ENCODE data around the gene CRABP2.

CRABP2 gene

DNA sequence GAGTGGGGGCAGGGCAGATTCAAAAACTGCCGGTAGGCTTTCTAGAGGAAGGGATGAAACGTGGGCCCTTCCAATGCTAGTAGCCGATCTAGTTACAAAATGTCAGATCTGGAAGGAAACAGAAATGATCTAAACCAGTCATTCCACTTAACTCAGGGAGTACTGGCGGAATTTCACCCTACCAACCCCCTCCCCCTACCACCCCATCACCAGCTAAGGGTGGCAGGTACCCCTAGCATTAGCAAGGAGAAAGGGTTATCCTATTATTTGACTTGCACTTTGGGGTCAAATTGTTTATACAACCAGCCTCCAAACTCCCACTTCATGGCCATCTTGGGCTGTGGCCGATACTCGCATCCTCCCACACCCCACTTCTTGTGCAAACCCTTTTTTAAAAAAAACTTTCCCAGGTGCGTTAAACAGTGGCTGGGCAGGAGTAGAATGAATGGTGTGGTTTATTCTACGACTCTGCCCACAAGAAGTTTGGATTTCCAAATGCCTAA is 36.1 kb upstream of the CRABP2 start:
- DNase-seq = no peak

DNA sequence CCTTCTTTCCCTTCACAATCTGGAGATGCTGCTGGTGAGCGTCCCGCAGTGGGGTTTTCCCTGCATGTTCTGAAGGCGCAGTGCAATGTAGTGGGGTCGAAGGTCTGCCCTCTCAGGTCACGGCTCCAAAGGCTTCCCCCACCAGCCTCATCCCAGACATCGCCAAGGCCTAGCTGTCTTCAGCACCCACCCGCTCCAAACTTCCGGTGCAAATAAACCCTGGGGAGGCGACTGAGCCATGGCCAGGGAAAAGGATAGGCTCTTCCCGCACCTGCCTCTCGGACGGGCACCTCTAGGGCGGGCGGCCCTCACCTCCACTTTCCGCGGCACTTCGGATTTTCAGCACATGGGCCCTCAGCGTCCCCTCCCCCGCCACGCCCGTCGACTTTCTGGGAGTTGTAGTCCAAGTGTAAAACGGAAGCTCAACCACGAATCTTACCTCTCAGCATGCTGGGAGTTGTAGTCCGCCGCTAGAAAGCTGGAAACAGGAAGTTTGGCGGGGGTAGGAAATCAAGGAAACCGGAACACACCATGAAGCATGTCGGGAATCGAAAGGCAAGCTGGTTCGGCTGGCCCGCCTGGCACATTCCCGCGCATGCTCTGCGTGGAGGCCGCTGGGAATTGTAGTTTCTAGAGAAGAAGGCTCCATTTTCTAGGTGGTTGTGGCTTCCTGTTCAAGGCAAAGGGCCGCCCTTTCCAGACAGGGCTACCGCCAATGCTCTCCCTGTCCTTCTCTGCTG is 35.5 kb upstream of the CRABP2 start, which contains the start of gene MRPL24:
Gene MRPL24, minus strand, starts transcription at position 348 of the 740 bp plus-strand sequence. CDS start 2,384 bp downstream, outside the sequence.
- peak; percentile 96 for DNase-seq

DNA sequence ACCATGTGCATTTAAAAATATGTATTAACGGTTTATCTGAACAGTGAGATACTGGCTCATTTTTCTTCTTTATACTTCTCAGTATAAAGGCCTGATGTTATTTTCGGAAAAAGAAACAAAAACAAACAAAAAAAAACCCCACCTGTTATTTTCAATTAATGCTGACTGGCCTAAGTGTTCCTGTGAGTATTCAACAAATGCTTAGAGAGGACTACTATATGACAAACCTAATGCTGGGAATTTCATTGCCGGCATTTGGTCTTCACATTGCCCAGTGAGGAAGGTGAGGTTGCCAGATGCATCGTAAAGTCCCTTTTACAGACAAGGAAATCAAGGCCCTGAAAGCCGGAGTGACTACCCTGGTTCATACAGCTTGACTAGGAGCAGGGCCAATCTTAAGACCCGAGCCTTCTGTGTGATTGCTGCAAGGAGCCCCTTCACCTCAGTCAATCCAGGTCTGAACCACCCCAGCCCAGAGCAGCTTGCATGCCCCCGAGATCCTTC is 34.9 kb upstream of the CRABP2 start:
- no peak for DNase-seq

DNA sequence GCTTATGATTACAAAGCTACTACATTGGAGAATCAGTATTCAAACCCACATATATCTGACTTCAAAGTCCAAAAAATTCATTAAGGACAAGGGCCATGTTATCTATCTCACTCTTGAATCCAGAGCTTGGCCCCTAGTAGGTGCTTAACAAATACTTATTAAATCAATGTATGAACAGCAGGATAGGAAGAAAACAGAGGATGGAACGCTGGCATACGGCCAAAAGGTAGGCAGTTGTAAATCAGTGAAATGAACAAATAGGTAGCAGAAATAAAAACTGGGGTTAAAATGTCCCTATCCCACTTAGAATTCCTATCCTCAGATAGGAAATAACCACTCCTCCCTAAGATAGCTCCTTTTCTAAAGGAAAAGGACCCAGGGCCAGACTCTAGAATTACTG is 33.5 kb upstream of the CRABP2 start:
- DNase-seq = no peak

DNA sequence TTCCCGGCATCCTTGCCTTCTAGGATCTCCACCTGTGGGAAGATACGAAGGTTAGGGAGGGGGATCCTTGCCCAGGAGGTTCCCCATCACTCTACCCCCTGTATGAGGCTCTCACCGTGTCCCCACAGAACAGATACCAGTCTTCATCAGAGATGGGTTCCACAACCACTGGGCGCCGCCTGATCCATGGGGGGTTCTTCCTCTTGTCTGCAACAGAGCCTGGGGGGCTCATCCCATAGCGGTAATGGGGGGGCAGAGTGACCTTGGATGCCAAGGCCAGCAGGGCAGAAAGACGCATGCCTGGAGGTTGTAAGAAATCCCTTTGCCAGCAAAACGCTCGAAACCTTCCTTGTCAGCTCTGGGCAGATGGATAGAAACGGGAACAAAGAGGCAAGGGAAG is 33.0 kb upstream of the CRABP2 start:
- DNase-seq = no peak

DNA sequence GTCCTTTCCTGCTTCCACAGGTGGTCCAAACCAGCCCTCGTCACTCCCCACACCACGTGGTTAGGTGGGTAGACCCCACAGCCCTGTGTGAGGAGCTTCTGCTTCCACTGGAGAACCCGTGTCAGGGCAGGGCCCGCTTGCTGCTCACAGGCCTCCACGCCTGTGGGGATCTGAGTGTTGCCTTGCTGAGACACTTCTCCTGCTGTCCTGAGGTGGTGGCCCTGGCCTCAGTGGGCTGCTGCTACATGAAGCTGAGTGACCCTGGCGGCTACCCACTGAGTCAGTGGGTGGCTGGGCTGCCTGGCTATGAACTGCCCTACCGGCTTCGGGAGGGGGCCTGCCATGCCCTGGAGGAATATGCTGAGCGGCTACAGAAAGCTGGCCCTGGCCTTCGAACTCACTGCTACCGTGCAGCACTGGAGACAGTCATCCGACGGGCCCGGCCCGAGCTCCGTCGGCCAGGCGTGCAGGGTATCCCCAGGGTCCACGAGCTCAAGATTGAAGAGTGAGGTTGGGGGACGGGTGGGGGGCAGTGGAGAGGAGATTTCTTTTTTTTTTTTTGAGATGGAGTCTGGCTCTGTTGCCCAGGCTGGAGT is 28.7 kb upstream of the CRABP2 start:
- DNase-seq = no peak

DNA sequence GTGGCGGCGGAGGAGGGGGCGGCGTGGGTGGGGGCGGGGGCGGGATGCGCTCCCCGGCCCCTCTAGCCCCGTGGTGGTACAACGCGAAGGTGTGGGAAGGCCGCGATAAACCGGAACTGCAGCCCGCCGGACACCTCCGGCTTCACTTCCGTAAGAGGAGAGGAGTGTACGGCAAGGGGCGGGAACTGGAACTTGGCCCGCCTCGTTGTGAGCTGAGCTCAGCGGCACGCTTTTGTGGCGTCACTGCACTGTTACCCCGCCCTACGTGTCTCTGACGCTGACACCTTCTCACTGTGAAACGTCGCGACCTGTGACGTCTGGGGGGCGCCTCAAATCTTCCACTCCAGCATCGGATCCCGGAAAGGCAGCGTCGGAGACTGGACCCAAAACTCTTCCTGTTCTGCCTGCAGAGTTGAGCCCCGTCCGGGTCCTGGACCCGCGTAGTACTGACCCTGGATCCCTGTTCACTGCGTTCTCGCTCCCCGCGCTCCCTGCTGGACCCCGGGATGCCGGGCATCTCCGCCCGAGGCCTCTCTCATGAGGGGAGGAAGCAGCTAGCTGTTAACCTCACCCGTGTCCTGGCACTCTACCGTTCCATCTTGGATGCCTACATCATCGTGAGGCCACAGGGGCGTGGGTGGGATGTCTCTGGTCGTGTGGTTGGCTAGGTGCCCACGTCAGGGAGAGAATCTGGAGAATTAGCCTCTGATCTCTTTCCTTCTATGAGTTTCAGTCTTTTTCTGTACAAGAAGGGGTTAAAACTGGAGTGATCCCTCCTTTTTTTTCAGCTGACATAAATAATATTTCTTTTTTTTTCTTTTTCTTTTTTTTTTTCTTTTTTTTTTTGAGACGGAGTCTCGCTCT is 23.4 kb upstream of the CRABP2 start, which contains the start of gene ISG20L2:
Gene ISG20L2, minus strand, starts transcription at position 168 of the 864 bp plus-strand sequence. CDS start 1,114 bp downstream, outside the sequence.
- peak; percentile 94 for DNase-seq

DNA sequence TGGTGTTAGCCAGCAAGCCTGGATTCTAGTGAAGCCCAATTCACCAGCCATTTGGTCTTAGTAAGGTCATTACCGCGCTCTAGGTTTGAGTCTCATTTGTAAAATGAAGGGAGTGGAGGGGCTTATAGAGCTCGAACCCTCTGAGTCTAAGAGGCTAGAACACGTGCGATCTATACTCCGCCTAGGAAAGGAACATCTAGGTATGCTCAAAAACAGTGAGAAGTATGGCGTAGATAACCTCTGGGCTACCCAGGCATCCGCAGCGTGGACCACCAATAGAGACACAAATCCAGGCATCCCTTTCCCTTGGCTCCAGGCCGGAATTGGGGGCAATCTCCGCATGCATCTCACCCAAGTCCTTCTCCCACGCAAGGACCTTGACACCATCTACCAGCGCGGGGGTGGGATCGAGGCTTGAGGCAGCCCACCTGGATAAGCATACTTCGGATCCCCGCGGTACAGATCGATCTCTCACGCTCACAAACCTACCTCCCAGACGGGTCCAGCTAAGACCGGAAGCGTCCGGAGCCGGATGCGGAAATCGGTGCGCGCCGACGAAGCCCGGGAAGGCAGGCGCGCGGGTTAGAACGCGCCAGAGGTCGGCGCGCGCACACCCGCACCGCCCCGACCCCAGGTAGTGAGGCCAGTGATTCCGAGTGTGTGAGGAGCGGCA is 22.7 kb upstream of the CRABP2 start, which contains the start of gene METTL25B:
Gene METTL25B, plus strand, starts transcription at position 544 of the 673 bp plus-strand sequence. CDS start 636 bp downstream, outside the sequence.
- DNase-seq = peak; percentile 67

DNA sequence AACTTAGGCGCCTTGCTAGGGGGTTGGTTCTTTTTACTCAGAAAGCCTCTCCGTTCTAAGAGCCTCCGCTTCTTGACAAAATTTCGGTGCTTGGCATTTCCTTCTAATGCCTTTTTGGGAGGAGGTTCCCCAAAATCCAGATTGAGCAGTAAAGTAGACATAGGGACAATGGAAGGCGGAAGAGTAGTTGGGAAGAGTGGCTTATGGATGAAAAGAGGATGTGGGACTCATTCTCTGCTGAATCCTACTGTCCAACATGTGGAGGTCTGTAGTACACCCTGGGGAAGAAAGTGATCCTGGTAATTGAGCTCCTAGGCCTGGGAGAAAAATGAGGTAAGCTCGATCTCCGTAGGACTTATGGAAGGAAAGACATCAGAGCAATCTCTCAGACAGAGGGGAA is 22.1 kb upstream of the CRABP2 start:
- DNase-seq = no peak

DNA sequence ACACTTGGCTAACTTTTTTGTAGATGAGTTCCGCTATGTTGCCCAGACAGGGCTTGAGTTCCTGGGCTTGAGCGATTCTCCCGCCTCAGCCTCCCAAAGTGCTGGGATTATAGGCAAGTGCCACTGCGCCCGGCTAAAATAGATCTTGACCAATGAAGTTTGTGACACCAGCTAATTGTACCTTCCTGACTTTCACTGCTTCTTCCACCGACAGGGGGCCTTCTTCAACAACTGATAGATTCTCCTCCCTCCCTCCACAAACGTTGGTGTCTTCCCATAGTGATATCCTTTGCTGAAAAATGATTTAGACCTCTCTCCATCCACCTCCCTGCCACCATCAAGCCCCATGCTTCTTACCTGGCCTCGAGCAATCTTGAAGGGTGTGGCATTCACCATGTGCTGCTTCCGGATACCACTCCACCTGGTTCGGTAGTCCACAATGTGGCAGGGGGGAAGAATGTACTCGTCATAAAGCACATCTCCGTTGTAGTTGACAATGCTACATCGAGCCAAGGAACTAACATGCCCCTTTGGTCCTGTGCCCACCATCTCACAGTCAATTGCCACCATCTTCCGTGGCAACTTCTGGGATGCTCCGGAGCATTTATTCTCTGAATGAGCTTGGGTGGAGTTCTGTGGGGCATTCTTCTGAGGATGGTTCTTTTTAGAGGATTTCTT is 21.3 kb upstream of the CRABP2 start:
- DNase-seq = peak; percentile 22

DNA sequence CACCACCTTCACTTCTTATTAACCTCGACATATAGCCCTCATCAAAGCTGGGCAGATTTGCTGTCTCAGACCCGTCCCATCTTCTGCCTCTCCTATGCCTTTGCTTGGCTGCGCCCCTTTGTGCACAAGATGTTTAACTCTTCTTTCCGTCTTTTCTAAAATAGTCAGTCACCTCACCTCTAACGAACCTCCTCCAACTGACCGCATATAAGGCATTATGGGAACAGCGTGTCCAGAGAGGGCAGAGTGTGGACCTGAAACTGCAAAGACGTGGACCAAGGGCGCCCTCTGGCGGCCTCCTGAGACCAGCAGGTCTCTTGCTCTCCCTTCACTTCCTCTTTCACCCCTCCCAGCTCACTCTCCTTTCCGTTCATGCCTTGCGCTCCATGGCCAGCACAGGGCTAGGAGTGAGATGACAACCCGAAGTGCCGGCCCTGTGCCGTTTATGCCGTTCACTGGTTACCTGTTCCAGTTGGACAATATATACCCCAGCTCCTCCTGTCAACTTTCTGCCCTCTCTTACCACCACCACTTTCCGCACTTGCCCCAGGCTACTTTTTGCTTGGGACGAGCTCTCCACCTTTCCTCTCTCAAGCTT is 20.4 kb upstream of the CRABP2 start:
- DNase-seq = peak; percentile 78

DNA sequence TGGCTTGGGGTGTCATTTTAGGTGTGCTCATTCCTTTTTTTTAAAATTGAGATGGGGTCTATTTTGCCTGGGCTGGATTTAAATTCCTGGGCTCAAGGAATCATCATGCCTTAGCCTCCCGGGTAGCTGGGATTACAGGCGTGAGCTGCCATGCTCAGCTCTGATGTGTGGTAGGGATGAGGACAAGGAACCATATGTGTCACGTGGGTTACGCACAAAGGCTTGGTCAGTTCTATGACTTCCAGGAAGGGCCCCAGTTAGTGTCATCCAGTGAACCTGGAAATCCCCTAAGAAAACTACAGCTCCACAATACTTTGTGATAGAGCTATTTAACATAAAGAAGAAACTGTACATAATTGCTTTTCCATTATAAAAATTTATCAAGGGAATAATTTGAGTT is 16.2 kb upstream of the CRABP2 start:
- no peak for DNase-seq

DNA sequence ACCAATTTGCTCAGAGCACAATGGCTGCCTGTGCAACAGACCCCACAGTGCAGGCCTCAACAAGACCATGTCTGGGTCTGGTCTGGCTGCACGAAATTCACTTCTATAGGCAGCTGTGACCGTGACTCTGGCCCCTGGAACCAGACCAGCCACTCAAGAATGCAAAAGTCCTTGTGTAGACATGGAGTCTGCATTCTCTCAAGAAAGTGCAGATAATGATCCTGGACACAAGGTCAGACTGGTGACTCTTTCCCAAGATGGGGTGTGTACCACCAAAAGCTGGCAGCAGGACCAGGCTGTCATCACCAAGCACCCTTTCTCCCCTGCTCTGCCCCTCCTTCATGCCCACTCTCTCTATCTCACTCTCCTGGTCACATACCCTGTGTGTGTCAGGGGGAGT is 15.7 kb upstream of the CRABP2 start:
- DNase-seq = no peak

DNA sequence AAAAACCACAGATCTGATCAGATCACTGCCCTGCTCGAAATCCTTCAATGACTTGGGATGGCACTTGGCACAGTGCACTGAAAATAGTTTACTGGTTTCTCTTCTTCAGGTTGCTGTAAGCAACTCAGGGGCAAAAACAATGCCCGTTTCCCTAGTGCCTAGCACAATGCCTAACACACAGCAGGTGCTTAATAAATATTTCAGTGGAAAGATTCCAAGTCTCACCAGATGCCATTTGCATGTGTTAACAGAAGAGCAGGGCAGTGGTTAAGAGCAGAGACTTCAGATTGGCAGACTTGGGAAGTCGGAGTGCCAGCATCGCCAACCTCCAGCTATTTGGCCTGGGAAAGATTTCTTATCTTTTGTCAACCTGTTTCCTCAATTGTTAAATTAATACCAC is 12.0 kb upstream of the CRABP2 start:
- no peak for DNase-seq

DNA sequence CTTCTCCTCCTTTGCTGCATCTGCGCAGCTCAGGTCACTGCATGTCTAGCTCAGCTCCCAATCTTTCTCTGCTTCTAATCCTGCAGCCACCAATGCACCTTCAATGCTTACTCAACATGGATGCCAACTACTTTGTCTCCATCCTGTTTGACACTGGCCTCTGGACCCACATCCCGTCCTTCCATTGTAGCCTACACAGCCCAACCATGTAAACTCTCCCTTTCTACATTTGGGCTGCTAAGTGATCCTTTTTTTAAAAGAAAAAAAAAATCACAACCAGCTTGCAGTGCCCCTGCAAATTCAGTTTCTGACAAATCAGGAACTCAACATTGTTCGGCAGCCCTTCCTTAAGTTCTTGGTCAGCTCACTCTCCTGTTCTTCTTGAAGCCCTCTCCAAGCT is 9.4 kb upstream of the CRABP2 start:
- no peak for DNase-seq

DNA sequence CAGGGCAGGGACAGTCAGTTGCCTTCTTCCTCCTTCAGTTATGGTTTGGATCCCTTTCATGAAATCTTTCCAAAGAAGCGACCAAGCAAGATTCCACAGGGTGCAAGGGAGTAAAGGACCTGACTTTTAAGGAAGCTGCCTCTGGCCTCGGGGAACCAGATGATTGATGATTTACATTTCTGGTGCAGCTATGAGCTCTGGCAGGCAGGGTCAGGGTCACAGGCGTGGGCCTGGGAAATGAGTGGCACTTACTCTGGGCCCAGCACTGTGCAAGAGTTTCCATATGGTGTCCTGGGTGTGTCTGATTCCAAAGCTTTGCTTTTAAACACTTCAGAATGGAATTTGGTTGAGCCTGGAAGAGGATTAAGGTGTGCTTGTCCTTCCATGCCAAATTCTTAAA is 7.2 kb upstream of the CRABP2 start:
- DNase-seq = no peak

DNA sequence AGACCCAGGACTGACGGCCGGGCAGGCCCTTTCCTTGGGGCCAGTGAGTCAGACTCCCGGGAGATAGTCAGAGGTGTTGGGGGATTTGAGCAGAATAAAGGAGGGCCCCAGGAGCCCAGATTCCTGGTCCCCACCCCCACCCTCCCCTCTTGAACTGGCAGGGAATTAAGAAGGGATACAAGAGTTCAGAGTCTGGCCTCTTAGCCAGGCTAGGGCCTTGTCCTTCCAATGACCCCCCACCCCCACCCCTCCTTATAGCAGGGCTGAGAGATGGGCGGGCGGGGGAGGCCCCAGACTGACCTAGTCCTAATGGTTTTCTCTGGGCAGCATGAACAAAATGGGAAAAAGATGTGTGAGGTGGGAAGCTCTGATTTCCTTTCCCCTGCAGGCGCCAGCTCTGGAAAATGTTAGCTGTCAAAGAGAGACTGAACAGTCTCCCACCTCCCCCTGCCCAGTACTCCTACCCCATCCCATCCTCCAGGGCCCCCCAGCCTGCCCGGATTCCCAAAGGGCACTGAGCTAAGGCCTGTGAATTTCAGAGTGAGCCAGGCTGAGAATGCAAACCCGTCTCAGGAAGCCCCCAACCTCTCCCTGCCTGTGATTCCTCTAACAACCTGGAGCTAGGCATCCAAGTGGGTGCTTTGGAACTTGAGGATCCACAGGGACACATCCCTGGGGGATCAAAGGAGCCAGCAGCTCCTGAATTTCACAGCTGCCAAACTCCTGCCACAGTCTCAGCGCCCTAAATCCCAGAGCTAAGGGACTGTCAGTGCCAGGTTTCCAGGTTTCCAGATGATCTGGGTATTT is 5.8 kb upstream of the CRABP2 start:
- no peak for DNase-seq

DNA sequence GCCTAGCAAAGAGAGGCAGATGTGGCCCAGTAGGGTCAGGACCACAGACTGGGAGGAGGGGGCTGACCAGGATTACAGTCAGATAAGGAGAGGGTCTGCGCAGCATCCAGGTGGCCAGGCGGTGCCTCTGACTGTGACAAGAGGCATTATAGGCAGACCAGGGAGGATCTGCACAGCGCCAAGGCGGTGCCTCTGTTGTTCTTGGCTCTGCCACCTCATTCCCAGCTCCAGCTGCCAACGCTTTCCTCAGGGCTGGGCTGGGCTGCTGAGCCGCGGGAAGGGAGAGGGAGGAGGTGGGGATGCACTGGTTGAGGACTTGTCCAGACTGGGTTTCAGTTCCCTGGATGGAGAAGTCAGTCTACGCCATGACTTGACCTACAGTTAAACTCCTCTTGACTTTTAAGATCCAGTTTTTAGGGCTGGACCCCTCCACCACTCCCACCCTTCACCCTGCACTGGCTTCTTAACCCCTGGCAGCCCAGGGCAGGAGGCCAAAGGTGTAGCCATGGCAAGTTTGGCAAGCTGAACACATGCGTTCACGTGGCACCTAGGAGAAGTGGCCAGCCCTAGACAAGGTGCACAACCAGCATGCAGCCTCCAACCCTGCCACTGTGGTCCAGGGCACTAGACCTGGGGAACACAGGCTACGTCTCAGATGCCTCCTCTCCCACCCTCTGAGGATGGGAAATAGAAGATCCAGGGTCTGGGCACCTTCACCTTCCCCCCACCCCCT is 4.5 kb upstream of the CRABP2 start:
- DNase-seq = no peak

DNA sequence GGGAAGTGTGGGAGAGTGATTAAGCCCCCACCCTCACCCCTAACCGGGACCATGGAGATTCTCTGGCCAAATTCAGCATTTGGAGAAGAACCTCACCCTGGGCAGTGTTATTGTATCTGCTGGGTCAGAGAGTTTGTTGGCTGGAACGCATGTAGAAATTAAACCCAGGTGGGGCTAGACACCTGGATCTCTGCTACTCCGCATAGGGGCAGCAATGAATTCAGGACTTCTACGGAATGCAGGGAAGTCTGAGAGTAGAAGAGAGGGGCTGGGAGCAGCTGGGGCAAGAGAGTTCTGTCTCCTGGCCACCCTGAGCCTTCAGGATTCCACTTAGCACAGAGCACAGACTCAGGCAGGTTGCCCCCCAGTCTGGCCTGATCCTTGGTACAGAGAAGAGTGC is 3.6 kb upstream of the CRABP2 start:
- no peak for DNase-seq

DNA sequence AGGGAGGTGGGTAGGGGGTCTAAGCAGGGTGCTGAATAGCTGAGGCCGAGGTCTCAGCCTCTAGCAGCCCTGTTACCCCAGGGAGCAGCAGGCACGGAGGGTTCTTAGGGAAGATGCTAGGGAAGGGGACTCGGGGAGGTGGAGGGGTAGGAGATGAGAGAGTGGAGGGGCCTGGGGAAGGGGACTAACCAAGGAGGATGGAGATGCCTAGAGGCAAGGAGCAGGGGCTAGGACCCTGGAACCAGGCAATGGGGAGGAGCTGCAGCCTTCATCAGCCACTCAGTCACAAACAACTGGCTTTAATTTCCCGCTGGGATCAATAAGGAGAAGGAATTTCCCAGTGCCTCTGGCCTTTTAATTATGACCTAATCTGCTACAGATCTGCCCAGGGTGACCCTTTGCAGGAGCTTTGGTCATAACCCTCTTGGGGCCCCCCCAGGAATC is 2.9 kb upstream of the CRABP2 start:
- DNase-seq = no peak

All from effector CD4-positive, alpha-beta T cell (primary cell).